G401 (cell line): ENCODE measurements around the gene MLLT3. TPM values are rescaled to one million over a fixed set of nuclear protein-coding genes. Genes with fewer than 3 reads are reported as not detected.
"Not testable (repeated sequence)": the region's sequence is repeated elsewhere in the genome, so short reads cannot be mapped to it uniquely, and the experiment has no call there.

ENCODE experiments used
- DNase-seq: peaks from one replicate; pipeline ENCODE4 v3.0.0-alpha.2; 2015; ENCODE audit warnings: low spot score
- in situ Hi-C: cut with HindIII; loops from 2 replicates; pipeline ENCODE4 v1.10.0; 2016; ENCODE audit warnings: low sequenced_read_pairs, mixed read lengths
- total RNA-seq: library from RNA; depleted of rRNA; stranded (reverse); fragments of >200 nt; shearing (Covaris generic); gene quantifications from 2 replicates; pipeline ENCODE4 v1.2.3, GENCODE V29; 2014; rRNA removed

Gene MLLT3
- 0.27 and 1.4 TPM in 2 replicates for total RNA-seq

DNA sequence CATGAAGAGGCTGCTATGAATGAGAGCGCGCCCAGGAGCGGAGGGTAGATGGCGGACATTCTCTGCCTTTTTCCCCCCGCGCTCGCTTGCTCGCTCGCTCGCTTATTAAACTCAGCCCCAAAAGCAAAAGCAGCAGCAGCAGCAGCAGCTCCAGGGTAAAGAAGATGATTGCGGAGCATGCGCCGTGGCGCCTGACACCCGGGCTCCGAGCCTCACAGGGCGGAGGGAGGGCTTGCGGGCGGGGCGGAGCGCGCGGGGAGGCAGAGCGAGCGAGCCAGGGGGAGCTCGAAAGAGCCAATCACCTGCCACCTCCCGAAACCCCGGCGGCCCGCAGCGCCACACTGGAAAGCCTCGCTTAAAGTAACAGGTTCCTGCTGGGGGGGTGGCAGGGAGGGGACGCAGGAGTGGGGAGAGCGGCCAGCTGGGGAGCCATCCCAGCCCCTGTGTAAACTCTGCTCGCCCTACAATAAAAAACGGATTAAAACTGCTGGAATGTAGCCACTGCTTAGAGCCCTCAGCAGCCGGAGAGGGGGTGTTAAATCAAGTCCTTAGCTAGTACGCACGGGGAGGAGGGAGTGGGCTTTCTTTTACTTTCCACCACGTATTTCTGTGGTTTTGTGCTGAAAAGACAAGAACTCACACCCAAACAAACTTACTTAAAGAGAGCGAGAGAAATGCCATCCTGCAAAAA lies at the start of gene MLLT3:
MLLT3 (minus strand) TSS at position 170 of the 691 bp plus-strand sequence.
- peak; percentile 95 for DNase-seq
- in situ Hi-C loops = no loop called here

DNA sequence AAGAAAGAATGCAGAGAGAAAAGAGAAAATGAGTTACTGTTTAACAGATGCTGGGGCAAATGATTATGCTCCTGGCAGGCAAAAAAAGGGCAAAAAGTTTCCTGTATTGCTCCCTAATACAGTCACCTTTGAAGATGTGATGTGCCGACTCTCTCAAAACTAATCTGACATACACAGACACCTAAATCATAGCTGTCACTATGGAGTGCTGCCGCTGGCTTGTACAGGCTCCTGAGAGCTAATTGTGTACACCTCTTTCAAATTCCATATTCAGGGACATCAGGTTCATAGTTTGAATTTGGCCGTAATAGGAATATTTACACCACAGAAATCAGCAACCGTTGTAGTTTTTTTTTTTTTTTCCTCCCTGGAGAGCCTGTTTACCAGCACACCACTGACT lies 49.3 kb upstream of the MLLT3 start:
- in situ Hi-C loops = no loop called here
- no peak for DNase-seq

DNA sequence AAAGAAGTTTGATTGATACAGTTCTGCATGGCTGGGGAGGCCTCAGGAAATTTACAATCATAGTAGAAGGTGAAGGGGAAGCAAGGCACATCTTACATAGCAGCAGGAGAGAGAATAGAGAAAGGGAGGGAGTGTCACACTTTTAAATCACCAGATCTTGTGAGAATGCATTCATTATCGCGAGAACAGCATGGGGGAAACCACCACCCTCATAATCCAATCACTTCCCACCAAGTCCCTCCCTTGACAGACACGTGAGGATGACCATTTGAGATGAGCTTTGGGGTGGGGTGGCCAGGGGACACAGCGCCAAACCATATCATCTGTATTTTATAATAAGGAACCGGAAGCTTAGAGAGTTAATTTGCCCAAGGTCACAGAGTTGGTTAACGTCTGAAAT lies 48.1 kb upstream of the MLLT3 start:
- DNase-seq = no peak
- in situ Hi-C loops = no loop called here

GRCh38 chr9:20664501-20664900 lies 42.2 kb upstream of the MLLT3 start:
- no peak for DNase-seq
- in situ Hi-C loops = no loop called here

GRCh38 chr9:20663133-20663532 lies 40.8 kb upstream of the MLLT3 start:
- no peak for DNase-seq
- in situ Hi-C loops = no loop called here

DNA sequence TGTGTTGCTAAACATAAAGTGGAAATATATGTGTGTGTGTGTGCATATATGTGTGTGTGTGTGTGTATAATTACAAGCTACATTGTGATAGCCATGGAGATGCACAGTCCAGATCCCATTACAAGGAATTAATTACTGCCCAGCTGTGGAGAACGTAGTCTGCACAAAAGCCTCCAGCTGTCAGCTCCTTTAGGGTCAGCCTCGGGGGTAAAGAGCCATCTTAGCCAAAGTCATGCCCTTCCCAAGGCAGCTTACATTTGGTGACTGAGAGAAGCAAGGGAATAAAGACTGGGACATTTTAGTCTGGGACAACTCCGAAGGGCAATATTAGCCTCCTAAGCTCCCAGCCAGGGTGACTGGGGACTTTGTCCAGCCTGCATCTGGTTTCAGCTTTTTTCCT lies 39.9 kb upstream of the MLLT3 start:
- no peak for DNase-seq
- in situ Hi-C loops = no loop called here

DNA sequence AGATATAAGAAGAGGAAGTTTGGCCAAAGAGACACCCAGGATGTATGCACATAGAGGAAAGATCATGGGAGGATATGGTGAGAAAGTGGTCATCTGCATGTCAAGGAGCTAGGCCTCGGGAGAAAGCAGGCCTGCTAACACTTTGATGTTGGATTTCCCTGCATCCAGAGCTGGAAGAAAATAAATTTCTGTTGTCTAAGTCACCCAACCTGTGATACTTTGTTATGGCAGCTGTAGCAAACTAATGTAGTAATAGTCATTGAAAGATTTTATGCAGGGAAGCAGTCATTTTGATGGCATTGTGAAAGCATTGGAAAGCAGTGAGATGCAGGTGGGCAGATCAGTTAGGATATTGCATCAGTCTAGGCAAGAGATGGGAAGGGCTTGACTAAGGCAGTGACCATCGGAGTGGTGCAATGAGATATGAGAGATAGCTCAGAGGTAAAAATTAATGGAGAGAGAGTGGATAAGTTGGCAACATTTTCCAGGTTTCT lies 37.2 kb upstream of the MLLT3 start:
- in situ Hi-C loops = no loop called here
- no peak for DNase-seq

DNA sequence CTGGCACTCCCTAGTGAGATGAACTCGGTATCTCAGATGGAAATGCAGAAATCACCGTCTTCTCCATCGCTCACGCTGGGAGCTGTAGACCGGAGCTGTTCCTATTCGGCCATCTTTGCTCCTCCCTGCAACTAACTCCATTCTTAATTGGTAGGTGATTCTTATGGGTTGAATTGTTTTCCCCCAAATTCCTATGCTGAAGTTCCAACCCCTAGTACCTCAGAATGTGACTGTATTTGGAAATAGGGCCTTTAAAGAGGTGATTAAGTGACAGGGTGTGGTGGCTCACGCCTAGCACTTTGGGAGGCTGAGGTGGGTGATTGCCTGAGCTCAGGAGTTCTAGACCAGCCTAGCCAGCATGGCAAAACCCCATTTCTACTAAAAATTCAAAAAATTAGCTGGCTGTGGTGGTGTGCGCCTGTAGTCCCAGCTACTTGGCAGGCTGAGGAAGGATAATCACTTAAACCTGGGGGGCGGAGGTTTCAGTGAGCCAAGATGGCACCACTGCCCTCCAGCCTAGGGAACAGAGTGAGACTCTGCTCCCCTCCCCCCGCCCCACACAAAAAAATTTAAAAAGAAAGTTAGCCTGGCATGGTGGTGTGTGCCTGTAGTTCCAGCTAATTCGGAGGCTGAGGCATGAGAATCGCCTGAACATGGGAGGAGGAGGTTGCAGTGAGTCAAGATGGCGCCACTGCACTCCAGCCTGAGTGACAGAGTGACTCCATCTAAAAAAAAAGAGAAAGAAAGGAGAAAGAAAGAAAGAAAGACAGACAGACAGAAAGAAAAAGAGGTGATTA lies 36.6 kb upstream of the MLLT3 start:
- no peak for DNase-seq
- in situ Hi-C loops = no loop called here

- DNase-seq = not testable (repeated sequence)
Observed at GRCh38 chr9:20658246-20658667, 36.0 kb upstream of the MLLT3 start.

DNA sequence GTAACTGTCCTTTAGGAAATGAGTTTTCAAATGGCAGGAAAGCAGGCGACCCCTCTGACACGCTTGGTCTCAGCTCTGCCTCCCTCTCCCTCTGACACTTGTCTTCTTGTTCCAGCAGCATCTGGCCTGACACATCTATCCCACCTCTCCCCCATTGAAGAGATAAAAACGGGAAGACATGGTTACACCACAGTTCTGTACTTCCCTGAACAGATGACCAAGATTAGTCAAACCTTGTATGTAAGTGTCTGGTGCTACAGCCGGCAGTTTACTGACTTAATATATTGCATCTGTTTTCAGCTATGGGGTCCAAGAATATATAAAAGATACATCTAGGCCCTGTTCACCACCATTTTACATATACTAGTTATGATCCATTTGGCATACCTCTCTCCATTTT lies 29.6 kb upstream of the MLLT3 start:
- in situ Hi-C loops = no loop called here

More at GRCh38 chr9:20658246-20658667, 36.0 kb upstream of the MLLT3 start:
- in situ Hi-C loops = not testable (repeated sequence)

GRCh38 chr9:20650750-20651299 lies 28.5 kb upstream of the MLLT3 start:
- in situ Hi-C loops = no loop called here
- no peak for DNase-seq

More for the DNA sequence above, 29.6 kb upstream of the MLLT3 start:
- DNase-seq = no peak

DNA sequence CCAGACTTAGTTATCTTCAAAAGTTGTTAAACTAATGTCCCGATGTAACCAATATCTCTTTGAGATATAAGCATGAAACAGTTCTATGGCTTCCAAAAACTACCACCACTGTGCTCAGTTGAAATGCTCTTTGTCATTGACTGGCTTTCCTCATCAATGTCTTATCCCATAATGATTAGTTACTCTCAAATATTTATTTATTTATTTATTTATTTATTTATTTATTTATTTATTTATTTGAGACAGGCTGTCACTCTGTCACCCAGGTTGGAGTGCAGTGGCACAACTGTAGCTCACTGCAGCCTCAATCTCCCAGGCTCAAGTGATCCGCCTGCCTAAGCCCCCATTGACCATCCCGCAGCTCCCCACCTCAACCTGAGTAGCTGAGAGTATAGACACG lies 28.0 kb upstream of the MLLT3 start:
- in situ Hi-C loops = no loop called here
- no peak for DNase-seq

GRCh38 chr9:20649381-20649780 lies 27.1 kb upstream of the MLLT3 start:
- in situ Hi-C loops = no loop called here
- DNase-seq = no peak

DNA sequence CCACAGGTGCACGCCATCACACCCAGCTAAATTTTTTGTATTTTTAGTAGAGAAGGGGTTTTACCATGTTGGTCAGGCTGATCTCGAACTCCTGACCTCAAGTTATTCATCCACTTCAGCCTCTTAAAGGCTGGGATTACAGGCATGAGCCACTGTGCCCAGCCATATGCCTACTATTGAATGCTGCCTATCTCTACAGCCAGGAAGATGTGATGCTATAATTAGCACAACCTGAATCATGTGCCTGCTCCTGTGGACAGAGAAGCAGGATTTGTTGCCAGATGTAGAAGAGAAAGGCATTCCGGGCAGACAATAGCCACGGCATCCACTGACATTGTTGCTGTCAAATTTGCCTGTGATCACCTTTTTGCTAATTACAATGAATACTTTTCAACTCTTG lies 24.4 kb upstream of the MLLT3 start:
- DNase-seq = no peak
- in situ Hi-C loops = no loop called here

- DNase-seq = no peak
- in situ Hi-C loops = no loop called here
Observed at GRCh38 chr9:20643660-20644059, 21.4 kb upstream of the MLLT3 start.

DNA sequence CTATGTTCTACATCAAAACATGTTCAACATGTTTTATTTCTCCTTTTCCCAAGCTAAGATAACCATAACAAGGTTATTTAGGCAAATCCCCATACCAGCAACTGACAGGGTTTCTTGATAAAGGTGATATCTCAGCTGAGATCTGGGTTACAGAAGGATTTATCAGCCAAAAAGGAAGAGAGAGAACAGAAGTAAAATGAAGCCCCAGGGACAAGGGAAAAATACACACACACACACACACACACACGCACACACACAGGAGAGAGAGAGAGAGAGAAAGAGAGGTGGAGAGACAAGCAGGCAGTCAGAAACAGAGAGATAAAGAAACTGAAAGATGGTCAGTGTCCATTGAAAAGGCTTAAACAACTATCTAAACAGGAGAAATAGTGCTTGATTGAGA lies 19.7 kb upstream of the MLLT3 start:
- DNase-seq = no peak
- in situ Hi-C loops = no loop called here

- DNase-seq = peak; percentile 94
- in situ Hi-C loops = no loop called here
Observed at GRCh38 chr9:20640331-20641187, 18.3 kb upstream of the MLLT3 start.

DNA sequence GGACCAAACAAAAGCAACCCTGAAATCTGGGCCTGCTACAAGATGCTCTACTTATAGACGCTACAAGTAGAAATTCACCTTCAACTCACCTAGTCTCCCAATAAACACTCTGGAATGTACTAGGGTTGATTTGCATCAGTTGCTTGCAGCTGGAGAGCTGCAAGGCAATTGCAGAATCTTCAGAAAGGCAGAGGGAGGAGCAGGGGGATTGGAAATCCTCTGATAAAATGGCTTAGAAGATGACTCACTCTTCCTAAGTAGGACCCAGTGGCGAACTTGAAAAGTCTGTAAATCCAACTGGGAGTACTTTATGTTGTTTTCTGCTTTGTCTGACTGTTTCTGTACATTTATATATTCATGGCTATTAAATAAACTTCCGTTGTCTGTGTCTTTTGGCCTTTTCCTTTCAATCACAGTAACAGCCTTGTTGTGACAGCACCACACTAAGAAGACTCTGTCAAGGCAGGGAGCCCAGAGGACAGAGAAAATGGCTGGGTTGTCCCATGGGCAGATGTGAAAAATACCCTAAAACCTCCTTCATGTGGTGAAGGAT lies 14.7 kb upstream of the MLLT3 start:
- no peak for DNase-seq
- in situ Hi-C loops = no loop called here

- in situ Hi-C loops = no loop called here
- DNase-seq = no peak
Observed at GRCh38 chr9:20634895-20635294, 12.6 kb upstream of the MLLT3 start.
